Ecto neural progenitor cell (in vitro differentiated cells): ENCODE data around the gene IL1R2.

Source experiments
- DNase-seq: peaks from one replicate; pipeline ENCODE4 v3.0.0-alpha.2; 2018; ENCODE audit warnings: low spot score

IL1R2 gene

DNA sequence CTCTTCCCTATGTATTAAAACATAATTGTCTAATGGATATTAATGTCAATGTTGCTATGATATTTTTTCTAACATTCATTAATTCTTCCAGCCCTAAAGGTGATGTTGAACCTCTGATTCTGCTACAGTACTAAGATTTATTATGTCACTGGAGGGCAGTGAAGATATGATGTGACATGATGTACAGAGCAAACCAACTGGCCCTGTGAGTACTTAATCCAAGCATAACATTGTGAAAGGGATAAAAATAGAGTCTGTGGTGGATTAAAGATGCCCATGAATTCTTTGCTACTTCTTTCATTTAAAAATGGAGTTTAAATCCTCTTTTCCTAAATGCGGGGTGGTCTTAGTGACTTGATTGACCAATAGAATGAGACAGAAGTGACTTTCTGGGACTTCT is 51.8 kb downstream of the IL1R2 start:
- no peak for DNase-seq

GRCh38 chr2:102044235-102044896 is 52.6 kb downstream of the IL1R2 start:
- DNase-seq, result no peak

GRCh38 chr2:102044967-102045489 is 53.3 kb downstream of the IL1R2 start:
- DNase-seq, result no peak

GRCh38 chr2:102045697-102046096 is 53.9 kb downstream of the IL1R2 start:
- no peak for DNase-seq

- DNase-seq, result no peak
These were observed 54.6 kb downstream of the IL1R2 start for GRCh38 chr2:102046135-102046986.

DNA sequence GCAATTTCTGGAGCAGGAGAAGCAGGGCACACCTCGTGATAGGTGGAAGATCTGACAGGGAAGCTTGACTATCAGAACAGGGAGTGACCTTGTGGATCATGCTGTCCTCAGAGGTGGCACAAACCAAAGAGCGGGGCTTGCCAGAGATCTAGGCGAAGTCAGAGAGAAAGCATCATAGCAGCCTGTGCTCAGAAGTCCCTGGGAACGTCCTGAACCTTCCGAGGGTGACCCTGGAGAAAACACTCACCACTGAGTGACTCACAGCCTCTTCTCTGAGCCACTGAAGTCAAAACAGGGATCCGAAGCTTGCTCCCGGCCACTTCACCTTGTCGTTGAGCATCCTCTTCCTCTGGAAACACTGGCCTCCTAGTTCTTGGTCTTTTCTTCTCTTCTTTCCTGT is 56.7 kb downstream of the IL1R2 start:
- DNase-seq, result no peak

- DNase-seq, result no peak
These were observed 58.1 kb downstream of the IL1R2 start for GRCh38 chr2:102049756-102050443.

DNA sequence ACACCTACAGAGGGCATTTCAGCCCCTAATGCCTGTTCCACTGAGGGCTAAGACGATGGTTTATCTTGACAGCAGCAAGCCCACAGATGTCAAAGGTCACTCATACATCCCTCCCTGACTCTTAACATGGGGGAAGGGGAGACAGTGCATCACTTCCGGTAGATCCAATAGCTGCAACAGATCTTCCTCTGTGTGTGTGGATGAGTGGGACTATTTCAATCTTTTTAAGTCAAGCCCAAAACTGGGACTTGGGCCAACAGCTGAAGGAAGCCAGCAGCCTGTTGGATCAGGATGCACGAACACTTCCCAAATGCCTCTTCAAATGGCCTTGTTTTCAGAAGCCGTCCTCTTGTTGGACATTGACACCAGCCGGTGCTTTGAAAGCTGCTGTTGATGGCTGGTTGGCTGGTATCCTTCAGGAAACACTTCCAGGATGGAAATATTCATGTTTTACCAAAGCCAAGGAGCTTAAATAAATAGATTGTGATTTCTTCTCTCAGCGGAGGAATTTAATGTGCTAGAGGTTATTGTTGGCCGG is 59.2 kb downstream of the IL1R2 start:
- no peak for DNase-seq

DNA sequence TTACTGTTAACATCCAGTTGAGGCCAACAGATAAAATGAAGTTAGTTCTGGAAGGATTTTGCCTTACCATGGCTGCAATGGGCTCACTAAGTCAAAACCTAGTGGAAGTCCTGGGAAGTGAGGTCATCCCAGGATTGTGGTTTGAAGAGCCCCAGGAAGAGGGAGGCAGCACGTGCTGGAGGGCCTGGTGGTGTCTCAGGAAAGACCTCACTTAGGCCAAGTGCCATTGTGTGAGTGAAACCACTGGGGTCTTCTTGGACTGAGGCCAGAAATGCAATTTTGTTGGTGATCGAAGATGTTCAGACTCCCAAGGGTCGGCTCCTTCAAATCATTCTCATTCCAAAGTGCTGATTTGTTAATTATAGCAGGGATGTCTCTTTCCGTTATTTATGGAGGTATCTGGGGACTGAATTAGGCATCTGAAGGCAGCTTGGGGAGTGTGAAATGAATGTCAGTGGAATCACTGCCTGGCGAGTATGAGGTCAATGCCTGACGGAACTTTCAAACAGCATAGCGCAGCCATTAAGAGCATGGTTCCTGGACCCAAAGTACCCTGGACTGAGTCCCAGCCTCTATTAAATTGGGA is 60.0 kb downstream of the IL1R2 start:
- no peak for DNase-seq

DNA sequence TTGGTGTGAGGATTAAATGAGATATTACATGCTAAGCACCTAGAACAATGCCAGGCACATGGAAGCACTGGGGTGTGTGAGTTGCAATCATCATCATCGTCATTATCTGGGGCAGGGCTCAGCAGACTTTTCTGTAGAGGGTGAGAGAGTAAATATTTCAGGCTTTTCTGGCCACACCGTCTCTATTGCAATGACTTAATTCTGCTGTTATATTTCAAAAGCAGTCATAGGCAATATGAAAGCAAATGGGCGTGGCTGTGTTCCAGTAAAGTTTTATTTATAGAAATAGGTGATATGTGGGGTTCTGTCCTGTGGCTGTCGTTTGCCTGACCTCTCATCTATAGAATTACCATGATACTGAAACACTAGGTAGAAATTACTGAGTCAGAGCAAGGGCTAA is 60.6 kb downstream of the IL1R2 start:
- DNase-seq, result no peak

DNA sequence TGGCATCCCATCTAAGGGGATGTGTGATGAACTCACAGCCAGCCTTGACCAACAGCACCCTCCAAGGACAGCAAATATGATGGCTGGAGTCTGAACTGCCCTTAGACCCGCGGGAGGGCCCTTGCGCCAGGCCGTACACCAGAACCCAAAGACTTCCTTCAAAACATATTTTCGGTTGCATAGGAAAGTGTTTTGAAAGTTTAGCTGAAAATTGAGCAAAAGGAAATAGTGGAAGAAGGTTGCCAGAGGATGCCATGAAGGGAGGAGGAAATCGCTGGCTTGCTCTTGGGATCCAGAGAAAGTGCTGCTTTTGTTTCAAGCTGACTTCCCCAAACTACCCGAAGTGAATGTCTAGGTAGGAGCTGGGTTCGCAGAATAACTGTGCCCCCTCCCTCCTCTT is 61.3 kb downstream of the IL1R2 start:
- DNase-seq, result no peak

- no peak for DNase-seq
These were observed 63.7 kb downstream of the IL1R2 start for GRCh38 chr2:102055346-102055990.

GRCh38 chr2:102056079-102056581 is 64.4 kb downstream of the IL1R2 start:
- no peak for DNase-seq

GRCh38 chr2:102057502-102058292 is 65.9 kb downstream of the IL1R2 start:
- DNase-seq, result no peak

DNA sequence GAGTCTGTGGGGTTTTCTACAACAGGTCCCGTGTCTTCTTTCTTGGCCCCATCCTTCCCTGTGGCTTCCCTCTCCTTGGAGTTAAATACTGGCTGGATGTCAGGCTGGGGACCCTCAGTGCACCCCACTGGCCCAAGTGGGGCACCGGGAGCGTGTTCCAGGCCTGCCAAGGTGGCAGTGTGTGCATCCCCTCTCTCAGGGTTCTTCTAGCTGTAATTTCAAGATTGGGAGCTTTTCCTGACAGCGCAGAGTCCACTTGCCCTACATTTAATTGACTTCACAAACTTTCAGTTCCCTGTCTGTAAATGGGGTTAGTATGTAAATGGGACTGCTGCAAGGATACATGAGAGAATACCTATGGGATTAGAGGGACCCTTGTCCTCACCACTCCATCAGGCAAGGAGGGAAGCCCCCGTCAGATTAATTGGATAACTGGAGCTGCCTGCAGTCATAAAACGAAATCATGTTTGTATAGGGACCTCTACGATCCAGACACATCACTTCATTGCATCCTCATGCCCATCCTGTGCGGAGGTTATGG is 66.6 kb downstream of the IL1R2 start:
- no peak for DNase-seq

- no peak for DNase-seq
These were observed 67.4 kb downstream of the IL1R2 start for GRCh38 chr2:102059151-102059550.

DNA sequence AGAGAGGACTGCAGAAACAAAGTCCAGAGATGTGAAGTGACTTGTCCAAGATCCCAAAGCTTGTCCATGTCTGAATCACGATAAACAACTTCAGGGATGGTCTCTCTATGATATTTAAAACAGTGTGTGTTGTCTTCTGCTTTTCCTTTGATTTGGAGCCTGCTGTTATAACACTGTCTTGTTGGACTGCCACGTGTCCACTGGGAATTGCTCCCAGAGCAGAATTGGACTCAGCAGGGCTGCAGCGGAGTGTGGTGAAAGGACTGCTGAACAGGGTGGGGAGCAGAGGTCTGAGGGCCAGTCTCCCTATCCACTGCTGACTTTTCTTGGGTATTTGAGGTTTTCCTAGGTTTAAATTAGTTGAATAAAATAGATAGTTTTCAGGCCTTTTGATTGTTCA is 68.3 kb downstream of the IL1R2 start:
- DNase-seq, result no peak

DNA sequence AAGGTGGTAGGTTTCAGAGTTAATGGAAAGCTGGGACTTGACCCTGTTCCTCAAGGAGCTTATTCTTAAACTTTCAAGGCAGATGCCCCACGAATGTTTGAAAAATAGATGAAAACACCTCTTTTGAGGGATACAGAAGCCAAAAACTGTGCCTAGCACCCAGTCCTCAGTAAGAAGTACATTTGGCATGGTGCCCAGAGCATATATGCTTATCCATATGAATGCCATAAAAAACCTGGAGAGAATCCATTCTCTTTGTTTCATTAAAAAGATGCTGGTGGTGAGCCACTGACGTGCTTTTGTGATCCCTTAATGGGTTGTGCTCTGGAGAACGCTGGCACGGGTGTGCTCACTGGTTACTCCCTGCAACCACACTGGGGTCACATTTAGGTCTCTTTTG is 69.0 kb downstream of the IL1R2 start:
- DNase-seq, result no peak

DNA sequence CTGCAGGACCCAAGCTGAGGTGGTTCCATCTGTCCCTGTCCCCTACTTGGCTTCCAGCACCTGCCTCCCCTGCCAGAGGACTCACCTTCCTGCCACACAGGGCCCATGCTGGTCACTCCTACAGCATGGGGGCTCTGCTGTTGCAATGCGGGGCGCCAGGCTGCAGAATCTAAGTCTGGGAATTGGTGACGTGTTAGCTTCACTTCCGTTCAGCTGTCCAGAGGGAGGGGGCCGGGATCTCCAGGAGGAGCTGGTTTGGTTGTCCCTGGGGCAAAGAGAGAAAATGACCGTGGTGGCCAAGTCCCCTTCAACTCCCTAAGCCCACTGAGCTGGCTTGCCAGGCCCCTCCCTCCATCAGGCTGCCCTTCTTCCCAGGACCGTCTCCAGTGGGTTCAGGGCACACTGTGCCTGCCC is 69.5 kb downstream of the IL1R2 start:
- DNase-seq, result no peak
